ENCODE measurements around the gene PPIL6.

- TF ChIP-seq CTCF (IDR thresholded peaks at IDR 0.05) (no peak), POLR2A (IDR thresholded peaks at IDR 0.05) (no peak), EP300 (IDR thresholded peaks at IDR 0.05; ENCODE audit: low read depth) (no peak), POLR2AphosphoS5 (IDR thresholded peaks at IDR 0.05) (no peak)
Observed at GRCh38 chr6:109373331-109373730, 67.1 kb downstream of the PPIL6 start.

Measured in transverse colon (tissue), 4 donors.